B cell (primary cell): Measurements from ENCODE around the gene BCL2.

Experiments used
- EZH2 ChIP-seq: IDR thresholded peaks from 2 replicates; pipeline ENCODE4 v1.6.1; 2012; ENCODE audit warnings: borderline replicate concordance, low read depth, mild to moderate bottlenecking, moderate library complexity, low read length; ENCODE audit not compliant: insufficient read depth, poor library complexity, severe bottlenecking
- TF ChIP-seq, protein P1 (sequence below): fragments of 200-600 bp; IDR thresholded peaks from one replicate; pipeline ENCODE4 v1.8.0; 2022; ENCODE audit warnings: antibody characterized with exemption, mild to moderate bottlenecking

DNA sequence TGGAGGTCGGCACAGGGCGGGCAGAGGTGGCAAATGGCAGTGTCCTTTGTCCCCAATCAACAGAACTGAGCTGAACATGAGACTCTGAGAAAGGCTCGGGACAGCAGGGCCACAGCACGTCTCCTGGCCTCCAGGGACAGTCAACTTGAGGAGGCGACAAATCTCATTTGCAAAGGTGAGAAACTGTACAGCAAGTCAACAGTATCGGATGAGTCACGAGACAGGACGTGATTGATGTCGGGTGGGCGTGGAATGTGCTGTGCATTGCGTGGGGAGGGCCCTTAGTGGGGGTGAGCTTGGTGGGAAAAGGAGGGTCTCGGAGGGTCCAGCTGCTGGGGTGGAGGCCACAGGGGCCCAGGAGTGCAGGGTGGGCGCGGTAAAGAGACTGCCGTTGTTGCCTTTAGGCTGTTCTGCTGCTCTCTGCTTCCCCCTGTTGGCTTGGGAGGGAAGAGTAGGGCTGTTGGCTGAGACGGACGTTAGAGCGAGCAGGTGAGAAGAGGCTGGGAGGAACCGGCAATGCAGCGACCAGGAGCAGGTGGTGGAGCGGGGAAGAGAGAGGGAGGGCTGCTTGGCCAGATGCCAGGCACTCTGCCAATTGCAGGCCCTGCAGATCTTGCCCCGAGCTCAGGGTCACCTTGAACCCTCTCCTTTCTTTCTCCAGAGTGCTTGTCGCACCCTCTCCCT, 164.3 kb downstream of the BCL2 start:
- TF ChIP-seq, protein P1, sequence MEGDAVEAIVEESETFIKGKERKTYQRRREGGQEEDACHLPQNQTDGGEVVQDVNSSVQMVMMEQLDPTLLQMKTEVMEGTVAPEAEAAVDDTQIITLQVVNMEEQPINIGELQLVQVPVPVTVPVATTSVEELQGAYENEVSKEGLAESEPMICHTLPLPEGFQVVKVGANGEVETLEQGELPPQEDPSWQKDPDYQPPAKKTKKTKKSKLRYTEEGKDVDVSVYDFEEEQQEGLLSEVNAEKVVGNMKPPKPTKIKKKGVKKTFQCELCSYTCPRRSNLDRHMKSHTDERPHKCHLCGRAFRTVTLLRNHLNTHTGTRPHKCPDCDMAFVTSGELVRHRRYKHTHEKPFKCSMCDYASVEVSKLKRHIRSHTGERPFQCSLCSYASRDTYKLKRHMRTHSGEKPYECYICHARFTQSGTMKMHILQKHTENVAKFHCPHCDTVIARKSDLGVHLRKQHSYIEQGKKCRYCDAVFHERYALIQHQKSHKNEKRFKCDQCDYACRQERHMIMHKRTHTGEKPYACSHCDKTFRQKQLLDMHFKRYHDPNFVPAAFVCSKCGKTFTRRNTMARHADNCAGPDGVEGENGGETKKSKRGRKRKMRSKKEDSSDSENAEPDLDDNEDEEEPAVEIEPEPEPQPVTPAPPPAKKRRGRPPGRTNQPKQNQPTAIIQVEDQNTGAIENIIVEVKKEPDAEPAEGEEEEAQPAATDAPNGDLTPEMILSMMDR: peak; percentile 84
- no peak for TF ChIP-seq EZH2
